ENCODE measurements around the gene ADAMTS9. TPM values are rescaled to one million over a fixed set of nuclear protein-coding genes. Genes with fewer than 3 reads are reported as not detected.

ADAMTS9 gene
- total and polyA plus RNA-seq, 9 donors = 11.8 to 88.8 (median 29.9) TPM

- H3K4me1 ChIP-seq (ENCODE audit: insufficient read depth) = peaks cover 11% of the 10 kb centered on the region
- no peaks in the 10 kb centered on the region for H3K9me3 ChIP-seq
- H3K4me3 ChIP-seq = peak overlapping the region; percentile 72
- no peaks in the 10 kb centered on the region for H3K27me3 ChIP-seq
- 0 to 2% (median 1%) methylated on average over 28 to 42 of the region's 42 CpGs for WGBS, 3 donors
- TF ChIP-seq POLR2A (IDR thresholded peaks at IDR 0.05) (no peak), EP300 (IDR thresholded peaks at IDR 0.05) (no peak), CTCF (IDR thresholded peaks at IDR 0.05) (no peak)
- H3K36me3 ChIP-seq = no peaks in the 10 kb centered on the region
- intact Hi-C loops (cut with DNase I) = loop anchor here (5.0 to 10.0 kb wide), 8 partner anchors 72 to 488 kb away; no protein-coding TSS in a partner anchor
- peak overlapping the region; percentile 96 to 98 for H3K27ac ChIP-seq
- peak in 2 of 5 donors; percentile 35 to 66 for DNase-seq
These were observed 567 bp downstream of the ADAMTS9 start for GRCh38 chr3:64687086-64687780.

GRCh38 chr3:64686446-64686908 is 1.3 kb downstream of the ADAMTS9 start:
- no peaks in the 10 kb centered on the region for H3K9me3 ChIP-seq
- H3K27ac ChIP-seq = peak overlapping the region; percentile 96 to 98
- H3K4me1 ChIP-seq (ENCODE audit: insufficient read depth) = peaks cover 11% of the 10 kb centered on the region
- H3K4me3 ChIP-seq = peak overlapping the region; percentile 72
- 0 to 1% (median 1%) methylated on average over 31 of the region's 31 CpGs for WGBS, 3 donors
- H3K27me3 ChIP-seq = no peaks in the 10 kb centered on the region
- DNase-seq = no peak
- intact Hi-C loops (cut with DNase I) = loop anchor here (5.0 to 10.0 kb wide), 8 partner anchors 72 to 488 kb away; no protein-coding TSS in a partner anchor
- TF ChIP-seq POLR2A (IDR thresholded peaks at IDR 0.05) = no peak
- no peak for TF ChIP-seq EP300 (IDR thresholded peaks at IDR 0.05)
- peak in 1 of 3 donors; percentile 6 for TF ChIP-seq CTCF (IDR thresholded peaks at IDR 0.05)
- no peaks in the 10 kb centered on the region for H3K36me3 ChIP-seq

GRCh38 chr3:64685800-64686445 is 1.9 kb downstream of the ADAMTS9 start:
- peak; percentile 97 to 98 (median 97) for DNase-seq
- Histone ChIP-seq H3K27me3 (no peaks in the 10 kb centered on the region), H3K4me3 (peak overlapping the region; percentile 72), H3K4me1 (ENCODE audit: insufficient read depth) (peaks cover 7% of the 10 kb centered on the region), H3K27ac (peak overlapping the region; percentile 98 to 99), H3K9me3 (no peaks in the 10 kb centered on the region), H3K36me3 (no peaks in the 10 kb centered on the region)
- TF ChIP-seq POLR2A (IDR thresholded peaks at IDR 0.05) (peak; percentile 88), EP300 (IDR thresholded peaks at IDR 0.05) (no peak), CTCF (IDR thresholded peaks at IDR 0.05) (peak; percentile 17 to 38 (median 27))
- intact Hi-C loops (cut with DNase I) = loop anchor here (5.0 to 10.0 kb wide), 8 partner anchors 71 to 489 kb away; no protein-coding TSS in a partner anchor
- 0 to 1% (median 1%) methylated on average over 41 to 42 of the region's 42 CpGs for WGBS, 3 donors

GRCh38 chr3:64685331-64685799 is 2.4 kb downstream of the ADAMTS9 start:
- H3K27me3 ChIP-seq = no peaks in the 10 kb centered on the region
- TF ChIP-seq CTCF (IDR thresholded peaks at IDR 0.05) (peak in 1 of 3 donors; percentile 24), POLR2A (IDR thresholded peaks at IDR 0.05) (no peak), EP300 (IDR thresholded peaks at IDR 0.05) (peak; percentile 53)
- intact Hi-C loops (cut with DNase I) = loop anchor here (5.0 to 10.0 kb wide), 8 partner anchors 71 to 489 kb away; no protein-coding TSS in a partner anchor
- no peaks in the 10 kb centered on the region for H3K36me3 ChIP-seq
- 0% methylated on average over 32 of the region's 32 CpGs for WGBS, 3 donors
- peaks cover 4% of the 10 kb centered on the region for H3K4me1 ChIP-seq (ENCODE audit: insufficient read depth)
- H3K4me3 ChIP-seq = peak overlapping the region; percentile 72
- DNase-seq = peak; percentile 77 to 91 (median 90)
- no peaks in the 10 kb centered on the region for H3K9me3 ChIP-seq
- H3K27ac ChIP-seq = peak overlapping the region; percentile 98 to 99

Data from ovary (tissue), 9 donors.